ENCODE measurements around the gene MTHFD1L. TPM values are rescaled to one million over a fixed set of nuclear protein-coding genes. Genes with fewer than 3 reads are reported as not detected.

The MTHFD1L gene
- total and polyA plus RNA-seq, 9 of the 15 experiments (the other 6 are each of a cell fraction or from before 2014, with no cell fraction given): 20.9 to 128 (median 61.0) TPM

DNA sequence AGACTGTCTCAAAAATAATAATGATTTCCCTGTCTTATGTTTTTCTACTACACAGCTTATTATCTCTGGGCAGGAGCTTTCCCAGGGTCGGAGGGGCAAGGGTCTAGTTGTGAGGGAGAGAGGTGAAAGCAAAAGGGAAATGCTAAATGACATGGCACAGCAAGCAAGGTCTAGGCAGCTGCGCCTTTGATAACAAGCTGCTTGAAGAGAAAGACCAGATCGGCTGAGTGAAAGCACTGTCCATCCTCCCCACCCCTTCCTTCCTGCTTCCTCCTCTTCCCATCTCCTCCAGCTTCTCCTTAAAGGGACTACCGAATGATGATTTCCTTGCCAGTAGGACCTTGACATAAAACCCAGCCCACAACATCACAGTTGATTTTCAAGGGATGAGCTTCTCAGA is 216.2 kb downstream of the MTHFD1L start:
- intact Hi-C loops (cut with micrococcal nuclease): no loop called here
- FAIRE-seq: no peak
- CTCF ChIA-PET (ENCODE audit: low intra/inter-chr PET ratio): no interaction called here

More for the DNA sequence above, 216.2 kb downstream of the MTHFD1L start:
- POLR2A ChIA-PET: interaction anchor here (1.0 to 1.7 kb wide), 3 partner anchors 13 to 73 kb away, joined by 3 to 5 read pairs (median 4); no protein-coding TSS in a partner anchor
- in situ Hi-C loops (cut with MboI): no loop called here
- Histone ChIP-seq H3K4me2 (ENCODE audit: insufficient read depth, low read length) (no peak overlapping the region), H3K9ac (ENCODE audit: insufficient read depth in 1 of 2, low read depth in 2 of 2, low read length in 2 of 2) (no peak overlapping the region), H3K27ac (ENCODE audit: extremely low read depth, low read depth, low read length) (no peak overlapping the region), H3K4me1 (replicated peaks in 1 of 2; ENCODE audit: control insufficient read depth in 2 of 2, insufficient read depth in 2 of 2, low read length in 2 of 2) (no peaks in the 10 kb centered on the region; a peak in 1 of 5 replicates), H3K9me3 (replicated peaks; ENCODE audit: control insufficient read depth, insufficient read depth, low read depth, low read length) (no peaks in the 10 kb centered on the region), H3K4me3 (no peak overlapping the region), H3K36me3 (ENCODE audit: control insufficient read depth, insufficient read depth, low read length) (0 out of 3 replicates have a peak, but pooled peaks cover 5% of the 10 kb centered on the region), H3K9me1 (ENCODE audit: control insufficient read depth, insufficient read depth, low read length) (no peaks in the 10 kb centered on the region), H3K27me3 (ENCODE audit: control insufficient read depth in 2 of 2, insufficient read depth in 2 of 2, low read length in 2 of 2) (no peaks in the 10 kb centered on the region), H4K20me1 (replicated peaks; ENCODE audit: control insufficient read depth, insufficient read depth, low read length) (no peaks in the 10 kb centered on the region), H3K79me2 (ENCODE audit: control insufficient read depth, insufficient read depth, low read length) (no peaks in the 10 kb centered on the region), H2AFZ (ENCODE audit: low read depth, low read length) (no peak overlapping the region)
- TF ChIP-seq, protein P1, sequence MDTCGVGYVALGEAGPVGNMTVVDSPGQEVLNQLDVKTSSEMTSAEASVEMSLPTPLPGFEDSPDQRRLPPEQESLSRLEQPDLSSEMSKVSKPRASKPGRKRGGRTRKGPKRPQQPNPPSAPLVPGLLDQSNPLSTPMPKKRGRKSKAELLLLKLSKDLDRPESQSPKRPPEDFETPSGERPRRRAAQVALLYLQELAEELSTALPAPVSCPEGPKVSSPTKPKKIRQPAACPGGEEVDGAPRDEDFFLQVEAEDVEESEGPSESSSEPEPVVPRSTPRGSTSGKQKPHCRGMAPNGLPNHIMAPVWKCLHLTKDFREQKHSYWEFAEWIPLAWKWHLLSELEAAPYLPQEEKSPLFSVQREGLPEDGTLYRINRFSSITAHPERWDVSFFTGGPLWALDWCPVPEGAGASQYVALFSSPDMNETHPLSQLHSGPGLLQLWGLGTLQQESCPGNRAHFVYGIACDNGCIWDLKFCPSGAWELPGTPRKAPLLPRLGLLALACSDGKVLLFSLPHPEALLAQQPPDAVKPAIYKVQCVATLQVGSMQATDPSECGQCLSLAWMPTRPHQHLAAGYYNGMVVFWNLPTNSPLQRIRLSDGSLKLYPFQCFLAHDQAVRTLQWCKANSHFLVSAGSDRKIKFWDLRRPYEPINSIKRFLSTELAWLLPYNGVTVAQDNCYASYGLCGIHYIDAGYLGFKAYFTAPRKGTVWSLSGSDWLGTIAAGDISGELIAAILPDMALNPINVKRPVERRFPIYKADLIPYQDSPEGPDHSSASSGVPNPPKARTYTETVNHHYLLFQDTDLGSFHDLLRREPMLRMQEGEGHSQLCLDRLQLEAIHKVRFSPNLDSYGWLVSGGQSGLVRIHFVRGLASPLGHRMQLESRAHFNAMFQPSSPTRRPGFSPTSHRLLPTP (IDR thresholded peaks at IDR 0.05; ENCODE audit: borderline replicate concordance, extremely low read depth, insufficient read length): no peak
- TF ChIP-seq FOXJ3 (CRISPR knock-in tag; IDR thresholded peaks at IDR 0.05) (no peak), NRF1 (conservative IDR thresholded peaks at IDR 0.05 in 1 of 2, IDR thresholded peaks at IDR 0.05 in 1 of 2) (no peak), CREM (IDR thresholded peaks at IDR 0.05; ENCODE audit: low read depth) (no peak), ZNF699 (CRISPR knock-in tag; IDR thresholded peaks at IDR 0.05; ENCODE audit: insufficient replicate concordance) (no peak), ZNF551 (CRISPR knock-in tag; IDR thresholded peaks at IDR 0.05) (no peak), ZNF133 (CRISPR knock-in tag; IDR thresholded peaks at IDR 0.05) (no peak), TBL1XR1 (IDR thresholded peaks at IDR 0.05; ENCODE audit: low read length in 2 of 2) (no peak)
- BruUV-seq (replicated peaks): no TSS peak
- DNase-seq (ENCODE audit: extremely low read depth in 1 of 4, low spot score in 3 of 4) (no peak), ATAC-seq (no peak)
- 62% methylated on average over 4 of the region's 4 CpGs for WGBS (ENCODE audit: insufficient coverage, low coverage, missing lambda C conversion rate)

Data from K562 (cell line).